Left ventricle myocardium inferior (tissue), 1 donor: ENCODE measurements around the gene CDH22. TPM values are rescaled to one million over a fixed set of nuclear protein-coding genes. Genes with fewer than 3 reads are reported as not detected.

Source experiments
- DNase-seq: peaks from one replicate; pipeline ENCODE4 v3.0.0-alpha.2; 2020
- H3K27ac ChIP-seq: fragments of 200-600 bp; replicated peaks from 2 replicates; pipeline ENCODE4 v1.8.0; 2021
- H3K27me3 ChIP-seq: fragments of 200-600 bp; 2 replicates; pipeline ENCODE4 v1.8.0; 2021; ENCODE audit warnings: low read depth
- H3K36me3 ChIP-seq: fragments of 200-600 bp; 2 replicates; pipeline ENCODE4 v1.8.0; 2021
- H3K4me1 ChIP-seq: fragments of 200-600 bp; 2 replicates; pipeline ENCODE4 v1.8.0; 2021
- H3K4me3 ChIP-seq: fragments of 200-600 bp; 2 replicates; pipeline ENCODE4 v1.8.0; 2021; ENCODE audit warnings: mild to moderate bottlenecking, moderate library complexity
- H3K9me3 ChIP-seq: fragments of 200-600 bp; replicated peaks from 2 replicates; pipeline ENCODE4 v1.8.0; 2021
- intact Hi-C: fragments of 100-400 bp; cut with micrococcal nuclease; formaldehyde crosslinking; loops from one replicate; pipeline ENCODE4 v1.11.0; 2022
- total RNA-seq: library from RNA; stranded (reverse); fragmentation: NEBNext Ultra II Directional; extraction: Animal tissue kit (Norgen Biotek cat#: 25700); gene quantifications from one replicate; pipeline ENCODE4 v1.2.1, GENCODE V29; 2021
- TF ChIP-seq, protein P1 (sequence below): fragments of 200-600 bp; IDR thresholded peaks from 2 replicates; pipeline ENCODE4 v1.8.0; 2021; ENCODE audit warnings: antibody characterized with exemption, mild to moderate bottlenecking, borderline replicate concordance
- donor health status: DM: no; HTN: yes; CAD: no; lungs with severe emphysema.

Gene CDH22
- total RNA-seq, 1 donor from 2014 or later: 2.3 TPM

DNA sequence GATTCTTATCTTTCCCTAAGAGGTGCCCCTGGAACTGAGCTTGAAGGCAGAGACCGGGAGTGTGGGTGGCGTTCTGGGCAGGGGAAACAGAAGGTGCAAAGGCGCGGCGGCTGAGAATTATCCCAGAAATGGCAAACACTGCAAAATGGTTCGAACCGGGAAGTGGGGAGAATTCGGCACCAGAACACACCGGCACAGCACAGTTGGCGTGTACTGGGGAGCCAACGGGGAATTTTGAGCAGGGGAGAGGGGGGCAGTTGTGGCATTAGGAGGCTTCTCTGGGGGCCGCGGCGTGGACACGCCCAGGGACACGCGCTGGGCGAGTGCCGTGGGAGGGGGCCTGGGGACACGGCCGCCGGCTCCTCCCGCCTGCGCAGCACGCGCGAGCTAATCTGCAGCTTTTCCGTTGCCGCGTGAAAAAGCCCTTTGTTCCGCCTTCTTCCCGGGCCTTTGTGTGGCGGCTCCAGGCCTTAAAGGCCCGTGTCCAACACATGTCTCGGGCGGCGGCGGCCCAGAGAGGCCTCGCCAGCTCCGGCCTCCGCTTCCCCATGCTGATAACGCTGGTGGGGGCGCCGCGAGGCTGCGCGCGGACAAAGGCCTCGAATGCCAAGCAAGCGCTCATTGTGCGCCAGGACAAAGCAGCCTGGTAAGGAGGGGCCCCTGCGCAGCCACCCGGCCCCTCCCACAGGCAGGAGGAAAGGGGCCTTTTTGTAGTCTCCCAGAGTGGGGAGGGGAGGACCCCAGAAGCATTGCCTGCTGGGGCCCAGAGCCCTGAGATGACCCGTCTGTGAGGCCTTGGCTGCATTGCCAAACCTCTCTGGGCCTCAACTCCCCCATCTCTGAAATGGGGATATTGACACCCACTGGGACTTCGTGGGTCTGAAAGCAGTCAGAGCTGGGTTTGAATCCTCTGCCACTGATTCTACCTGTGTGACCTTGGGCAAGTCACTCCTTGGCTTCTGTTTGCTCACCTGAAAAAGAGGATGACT is 107.4 kb downstream of the CDH22 start:
- no peak for DNase-seq

DNA sequence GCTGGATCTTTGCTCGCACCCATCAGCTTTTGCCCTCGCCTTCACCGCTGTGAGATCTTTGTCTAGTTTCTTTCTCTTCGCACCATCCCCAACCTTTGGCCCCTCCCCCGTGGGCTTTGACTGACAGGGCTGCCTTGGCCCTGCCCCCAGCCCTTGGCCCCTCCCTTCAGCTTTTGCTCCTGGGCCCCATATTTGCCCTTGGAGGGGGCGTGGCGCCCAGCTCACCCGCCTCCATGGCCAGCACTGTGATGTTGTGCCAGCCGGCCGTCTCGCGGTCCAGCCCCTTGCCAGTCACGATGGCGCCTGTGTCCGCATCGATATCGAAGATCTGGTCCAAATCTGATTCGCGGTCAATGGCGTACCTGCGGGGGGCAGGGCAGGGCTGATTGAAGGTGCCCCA is 109.1 kb downstream of the CDH22 start:
- H3K27ac ChIP-seq: no peak overlapping the region
- H3K4me3 ChIP-seq: peak overlapping the region; percentile 34
- peaks cover 7% of the 10 kb centered on the region for H3K4me1 ChIP-seq
- no peaks in the 10 kb centered on the region for H3K9me3 ChIP-seq
- TF ChIP-seq, protein P1, sequence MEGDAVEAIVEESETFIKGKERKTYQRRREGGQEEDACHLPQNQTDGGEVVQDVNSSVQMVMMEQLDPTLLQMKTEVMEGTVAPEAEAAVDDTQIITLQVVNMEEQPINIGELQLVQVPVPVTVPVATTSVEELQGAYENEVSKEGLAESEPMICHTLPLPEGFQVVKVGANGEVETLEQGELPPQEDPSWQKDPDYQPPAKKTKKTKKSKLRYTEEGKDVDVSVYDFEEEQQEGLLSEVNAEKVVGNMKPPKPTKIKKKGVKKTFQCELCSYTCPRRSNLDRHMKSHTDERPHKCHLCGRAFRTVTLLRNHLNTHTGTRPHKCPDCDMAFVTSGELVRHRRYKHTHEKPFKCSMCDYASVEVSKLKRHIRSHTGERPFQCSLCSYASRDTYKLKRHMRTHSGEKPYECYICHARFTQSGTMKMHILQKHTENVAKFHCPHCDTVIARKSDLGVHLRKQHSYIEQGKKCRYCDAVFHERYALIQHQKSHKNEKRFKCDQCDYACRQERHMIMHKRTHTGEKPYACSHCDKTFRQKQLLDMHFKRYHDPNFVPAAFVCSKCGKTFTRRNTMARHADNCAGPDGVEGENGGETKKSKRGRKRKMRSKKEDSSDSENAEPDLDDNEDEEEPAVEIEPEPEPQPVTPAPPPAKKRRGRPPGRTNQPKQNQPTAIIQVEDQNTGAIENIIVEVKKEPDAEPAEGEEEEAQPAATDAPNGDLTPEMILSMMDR: no peak
- intact Hi-C loops: no loop called here
- no peak for DNase-seq
- no peaks in the 10 kb centered on the region for H3K36me3 ChIP-seq
- peaks cover 96% of the 10 kb centered on the region for H3K27me3 ChIP-seq

More for the DNA sequence above, 107.4 kb downstream of the CDH22 start:
- Histone ChIP-seq H3K27me3 (peaks cover 81% of the 10 kb centered on the region), H3K9me3 (no peaks in the 10 kb centered on the region), H3K27ac (no peak overlapping the region), H3K36me3 (no peaks in the 10 kb centered on the region), H3K4me3 (peak overlapping the region; percentile 22), H3K4me1 (peaks cover 18% of the 10 kb centered on the region)
- intact Hi-C loops: no loop called here
- TF ChIP-seq, protein P1: no peak

DNA sequence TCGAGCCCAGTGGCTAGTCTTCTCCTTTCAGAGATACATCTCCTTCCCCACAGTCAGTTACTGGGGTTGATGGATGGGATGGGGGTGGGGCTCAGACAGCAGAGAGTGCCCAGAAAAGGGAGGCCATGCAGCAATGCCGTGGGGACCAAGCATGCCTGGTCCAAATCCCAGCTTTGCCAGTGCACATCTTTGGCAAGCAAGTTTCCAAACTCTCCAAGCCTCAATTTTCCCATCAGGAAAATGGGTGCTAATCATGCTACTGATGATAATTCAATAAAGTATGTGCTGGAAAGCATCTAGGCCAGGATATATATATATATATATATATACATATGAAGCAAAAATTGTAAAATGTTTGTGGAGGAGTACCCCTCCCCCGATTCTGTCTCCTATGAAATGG is 111.3 kb downstream of the CDH22 start:
- Histone ChIP-seq H3K27ac (no peak overlapping the region), H3K36me3 (no peaks in the 10 kb centered on the region), H3K9me3 (no peaks in the 10 kb centered on the region), H3K27me3 (peaks cover 90% of the 10 kb centered on the region), H3K4me1 (peaks cover 7% of the 10 kb centered on the region), H3K4me3 (no peak overlapping the region)
- TF ChIP-seq, protein P1: no peak
- intact Hi-C loops: no loop called here
- DNase-seq: no peak

DNA sequence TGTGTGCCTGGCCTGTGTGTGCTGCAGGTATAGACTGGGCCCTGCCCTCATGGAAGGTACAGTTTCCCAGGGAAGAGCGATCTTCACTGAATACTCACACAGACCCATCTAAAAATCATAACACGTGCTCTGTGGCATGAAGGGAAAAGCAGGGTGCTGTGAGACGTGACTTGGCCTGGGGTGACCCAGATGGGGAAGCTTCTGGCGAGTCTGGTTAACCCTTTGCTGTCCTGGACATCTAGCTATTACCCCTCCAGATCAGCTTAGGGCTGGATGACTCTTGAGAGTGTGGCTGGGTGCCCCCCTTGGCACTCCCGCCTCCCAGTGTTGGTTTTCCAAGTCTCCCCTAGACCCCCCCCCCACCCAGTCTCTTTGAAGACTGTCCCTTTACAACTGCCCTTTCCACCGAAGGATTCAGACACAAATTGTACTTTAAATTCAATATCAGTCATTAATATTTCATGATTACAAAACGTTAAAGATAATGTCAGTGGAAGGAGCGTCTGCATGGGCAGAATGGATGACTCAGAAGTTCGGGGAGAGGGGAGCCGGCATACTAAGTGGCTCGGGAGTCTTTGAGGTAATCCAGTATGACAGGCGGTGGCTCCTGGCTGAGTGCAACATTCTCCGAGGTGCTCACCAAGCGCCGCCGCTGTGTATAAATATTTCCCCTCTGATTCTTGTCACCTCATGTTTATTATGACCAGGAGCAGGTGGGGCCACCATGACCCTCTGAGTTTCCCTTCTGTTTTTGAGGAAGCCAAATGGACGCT is 112.8 kb downstream of the CDH22 start:
- Histone ChIP-seq H3K4me3 (no peak overlapping the region), H3K4me1 (no peaks in the 10 kb centered on the region), H3K27me3 (peaks cover 86% of the 10 kb centered on the region), H3K9me3 (no peaks in the 10 kb centered on the region), H3K36me3 (no peaks in the 10 kb centered on the region), H3K27ac (no peak overlapping the region)
- intact Hi-C loops: no loop called here
- TF ChIP-seq, protein P1: no peak
- no peak for DNase-seq

DNA sequence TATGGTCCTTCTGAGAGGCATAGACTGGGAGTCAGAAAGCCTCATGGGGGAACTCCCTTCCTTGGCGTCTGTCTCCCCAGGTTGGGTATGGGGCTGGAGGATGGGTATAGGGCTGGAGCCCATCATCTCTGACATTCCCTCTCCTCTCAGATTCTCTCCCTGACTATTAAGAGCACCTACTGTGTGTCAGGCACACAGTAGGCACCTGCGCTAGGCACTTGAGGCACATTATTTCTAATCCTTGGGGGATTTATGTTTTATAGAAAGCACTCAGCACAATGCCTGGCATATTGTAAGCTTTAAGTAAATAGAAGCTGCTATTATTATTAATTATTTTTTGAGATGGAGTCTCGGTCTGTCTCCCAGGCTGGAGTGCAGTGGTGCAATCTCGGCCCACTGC is 113.9 kb downstream of the CDH22 start:
- DNase-seq: no peak
- Histone ChIP-seq H3K4me3 (no peak overlapping the region), H3K4me1 (no peaks in the 10 kb centered on the region), H3K27me3 (peaks cover 85% of the 10 kb centered on the region), H3K27ac (no peak overlapping the region), H3K36me3 (no peaks in the 10 kb centered on the region), H3K9me3 (no peaks in the 10 kb centered on the region)
- TF ChIP-seq, protein P1: no peak
- intact Hi-C loops: no loop called here
